ENCODE results near the gene ETV2.
"Not testable (repeated sequence)": the region's sequence is repeated elsewhere in the genome, so short reads cannot be mapped to it uniquely, and the experiment has no call there.

ETV2 gene, protein sequence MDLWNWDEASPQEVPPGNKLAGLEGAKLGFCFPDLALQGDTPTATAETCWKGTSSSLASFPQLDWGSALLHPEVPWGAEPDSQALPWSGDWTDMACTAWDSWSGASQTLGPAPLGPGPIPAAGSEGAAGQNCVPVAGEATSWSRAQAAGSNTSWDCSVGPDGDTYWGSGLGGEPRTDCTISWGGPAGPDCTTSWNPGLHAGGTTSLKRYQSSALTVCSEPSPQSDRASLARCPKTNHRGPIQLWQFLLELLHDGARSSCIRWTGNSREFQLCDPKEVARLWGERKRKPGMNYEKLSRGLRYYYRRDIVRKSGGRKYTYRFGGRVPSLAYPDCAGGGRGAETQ

DNA sequence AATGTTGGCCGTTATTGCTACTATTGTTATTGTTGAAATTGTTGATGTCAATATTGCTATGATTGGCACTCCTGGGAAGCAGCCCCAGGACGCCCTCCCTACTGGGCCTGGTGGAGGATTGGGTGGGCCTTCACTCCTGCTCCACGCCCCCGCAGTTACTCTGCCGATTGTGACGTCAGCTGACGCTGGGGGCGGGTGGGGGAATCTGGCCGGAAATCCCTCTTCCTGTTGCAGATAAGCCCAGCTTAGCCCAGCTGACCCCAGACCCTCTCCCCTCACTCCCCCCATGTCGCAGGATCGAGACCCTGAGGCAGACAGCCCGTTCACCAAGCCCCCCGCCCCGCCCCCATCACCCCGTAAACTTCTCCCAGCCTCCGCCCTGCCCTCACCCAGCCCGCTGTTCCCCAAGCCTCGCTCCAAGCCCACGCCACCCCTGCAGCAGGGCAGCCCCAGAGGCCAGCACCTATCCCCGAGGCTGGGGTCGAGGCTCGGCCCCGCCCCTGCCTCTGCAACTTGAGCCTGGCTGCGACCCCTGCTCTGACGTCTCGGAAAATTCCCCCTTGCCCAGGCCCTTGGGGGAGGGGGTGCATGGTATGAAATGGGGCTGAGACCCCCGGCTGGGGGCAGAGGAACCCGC, at the start of gene ETV2:
Gene ETV2 (plus strand): TSS at position 231 of the 637 bp plus-strand sequence. CDS start 716 bp downstream, outside the sequence.
- peak; percentile 71 for DNase-seq (ENCODE audit: low read depth)

DNA sequence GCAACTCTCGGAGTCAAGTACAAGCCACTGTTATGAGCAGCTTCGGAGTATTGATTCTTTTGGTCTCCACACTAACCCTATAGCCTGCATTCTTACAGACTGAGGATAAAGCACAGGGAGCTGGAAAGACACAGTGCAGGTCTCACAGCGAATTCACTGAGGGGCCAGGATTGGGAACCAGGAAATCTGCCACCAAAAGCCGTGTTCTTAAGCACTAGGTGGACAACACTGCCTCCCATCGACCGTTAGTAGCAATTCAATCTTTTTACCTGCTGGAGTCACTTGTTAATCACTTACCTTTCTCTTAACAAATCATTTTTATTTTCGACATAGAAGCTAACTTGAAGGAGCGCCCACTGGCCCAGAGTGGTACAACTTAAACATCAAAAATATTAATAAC, 49.3 kb upstream of the ETV2 start:
- DNase-seq (ENCODE audit: low read depth): peak; percentile 51

DNA sequence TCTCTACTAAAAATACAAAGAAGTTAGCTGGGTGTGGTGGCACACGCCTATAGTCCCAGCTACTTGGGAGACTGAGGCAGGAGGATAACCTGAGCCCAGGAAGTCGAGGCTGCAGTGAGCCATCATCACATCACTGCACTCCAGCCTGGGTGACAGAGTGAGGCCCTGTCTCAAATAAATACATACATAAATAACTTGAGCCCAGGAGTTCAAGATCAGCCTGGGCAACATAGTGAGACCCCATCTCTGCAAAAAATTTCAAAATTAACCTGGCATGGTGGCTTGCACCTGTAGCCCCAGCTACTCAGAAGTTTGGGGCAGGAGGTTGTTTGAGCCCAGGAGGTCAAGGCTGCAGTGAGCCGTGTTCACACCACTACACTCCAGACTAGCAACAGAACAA, 46.5 kb upstream of the ETV2 start:
- not testable (repeated sequence) for DNase-seq (ENCODE audit: low read depth)

DNA sequence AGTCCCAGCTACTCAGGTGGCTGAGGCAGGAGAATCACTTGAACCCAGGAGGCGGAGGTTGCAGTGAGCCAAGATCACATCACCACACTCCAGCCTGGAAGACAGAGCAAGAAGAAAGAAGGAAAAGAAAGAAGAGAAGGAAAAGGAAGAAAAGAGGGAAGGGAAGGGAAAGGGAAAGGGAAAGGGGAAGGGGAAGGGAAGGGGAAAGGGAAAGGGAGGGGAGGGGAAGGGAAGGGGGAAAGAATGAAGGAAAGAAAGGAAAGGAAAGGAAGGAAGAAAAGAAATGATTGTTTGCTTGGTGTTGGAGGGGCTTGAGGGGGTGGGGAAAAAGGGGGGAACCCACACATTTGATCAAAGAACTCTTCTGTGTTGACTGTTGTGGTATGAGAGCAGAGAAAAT, 45.6 kb upstream of the ETV2 start:
- DNase-seq (ENCODE audit: low read depth): no peak

DNA sequence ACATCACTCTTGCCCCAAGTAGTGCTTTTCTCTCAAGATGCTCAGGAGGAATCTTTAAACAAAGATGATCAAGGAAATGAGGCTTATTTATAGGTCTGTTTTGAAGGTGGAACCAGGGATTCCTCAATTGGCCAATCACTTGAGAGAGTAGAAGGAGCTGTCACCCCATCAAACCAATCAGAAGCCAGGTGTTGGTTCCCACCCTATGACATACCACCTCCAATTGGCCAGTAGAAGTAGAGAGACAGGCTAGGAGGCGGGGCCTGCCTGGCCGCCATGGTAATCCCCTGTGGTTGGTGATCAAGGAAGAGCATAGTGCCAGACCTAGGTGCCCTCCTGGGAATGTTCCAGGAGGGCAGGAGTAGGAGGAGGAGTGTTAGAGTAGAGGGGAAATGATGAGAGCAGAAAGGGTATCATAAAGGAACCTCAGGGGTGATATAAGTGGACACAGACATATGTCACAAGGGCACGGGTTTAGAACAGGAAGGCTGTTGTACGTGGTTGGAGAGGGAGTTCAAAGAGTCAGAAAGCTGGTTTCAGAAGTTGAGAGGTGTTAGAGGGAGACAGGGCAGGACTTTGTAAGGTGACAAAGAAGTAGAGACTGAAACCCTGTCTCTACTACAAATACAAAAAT, 45.1 kb upstream of the ETV2 start:
- peak; percentile 21 for DNase-seq (ENCODE audit: low read depth)

DNA sequence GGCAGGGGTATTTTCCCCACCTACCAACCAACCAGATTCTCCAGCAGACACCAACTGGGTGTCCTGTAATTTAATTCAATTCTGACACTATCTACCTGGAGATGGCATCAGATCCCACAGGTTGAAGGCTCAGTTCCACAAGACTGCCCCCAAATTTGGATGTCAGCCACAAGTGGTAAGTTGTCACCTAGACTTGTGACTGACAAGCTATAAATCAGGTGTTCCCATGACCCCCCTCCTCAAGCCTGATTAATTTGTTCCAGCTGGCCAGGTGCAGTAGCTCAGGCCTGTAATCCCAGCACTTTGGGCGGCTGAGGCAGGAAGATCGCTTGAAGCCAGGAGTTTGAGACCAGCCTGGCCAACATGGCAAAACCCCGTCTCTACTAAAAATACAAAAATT, 39.6 kb upstream of the ETV2 start:
- DNase-seq (ENCODE audit: low read depth): no peak

DNA sequence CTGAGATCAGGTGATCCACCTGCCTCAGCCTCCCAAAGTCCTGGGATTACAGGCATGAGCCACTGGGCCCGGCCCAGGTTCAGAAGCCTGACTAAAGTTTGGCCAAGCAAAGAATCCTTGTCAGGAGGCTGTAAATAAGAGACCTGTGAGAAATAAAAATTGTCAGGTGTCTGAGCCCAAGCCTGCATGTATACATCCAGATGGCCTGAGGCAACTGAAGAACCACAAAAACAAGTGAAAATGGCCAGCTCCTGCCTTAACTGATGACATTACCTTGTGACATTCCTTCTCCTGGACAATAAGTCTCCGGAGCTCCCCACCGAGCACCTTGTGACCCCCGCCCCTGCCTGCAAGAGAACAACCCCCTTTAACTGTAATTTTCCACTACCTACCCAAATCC, 37.1 kb upstream of the ETV2 start:
- not testable (repeated sequence) for DNase-seq (ENCODE audit: low read depth)

DNA sequence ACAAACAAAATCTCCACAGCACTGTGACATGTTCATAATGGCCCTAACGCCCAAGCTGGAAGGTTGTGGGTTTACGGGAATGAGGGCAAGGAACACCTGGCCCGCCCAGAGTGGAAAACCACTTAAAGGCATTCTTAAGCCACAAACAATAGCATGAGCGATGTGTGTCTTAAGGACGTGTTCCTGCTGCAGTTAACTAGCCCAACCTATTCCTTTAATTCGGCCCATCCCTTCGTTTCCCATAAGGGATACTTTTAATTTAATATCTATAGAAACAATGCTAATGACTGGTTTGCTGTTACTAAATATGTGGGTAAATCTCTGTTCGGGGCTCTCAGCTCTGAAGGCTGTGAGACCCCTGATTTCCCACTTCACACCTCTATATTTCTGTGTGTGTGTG, 34.4 kb upstream of the ETV2 start:
- DNase-seq (ENCODE audit: low read depth): not testable (repeated sequence)

DNA sequence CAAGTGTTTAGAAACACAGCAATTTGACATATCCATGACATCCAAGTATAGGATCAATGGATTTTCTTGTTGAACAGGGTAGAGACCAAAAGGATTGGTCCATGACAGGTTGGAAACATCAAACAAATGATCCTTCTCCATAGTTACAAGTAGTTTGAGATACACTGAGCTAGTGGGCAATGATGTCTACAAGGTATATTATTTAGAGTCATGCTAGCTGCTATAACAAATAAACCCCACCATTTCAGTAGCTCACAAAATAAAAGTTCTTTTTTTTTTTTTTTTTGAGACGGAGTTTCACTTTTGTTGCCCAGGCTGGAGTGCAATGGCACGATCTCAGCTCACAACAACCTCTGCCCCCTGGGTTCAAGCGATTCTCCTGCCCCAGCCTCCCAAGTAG, 33.9 kb upstream of the ETV2 start:
- DNase-seq (ENCODE audit: low read depth): no peak

DNA sequence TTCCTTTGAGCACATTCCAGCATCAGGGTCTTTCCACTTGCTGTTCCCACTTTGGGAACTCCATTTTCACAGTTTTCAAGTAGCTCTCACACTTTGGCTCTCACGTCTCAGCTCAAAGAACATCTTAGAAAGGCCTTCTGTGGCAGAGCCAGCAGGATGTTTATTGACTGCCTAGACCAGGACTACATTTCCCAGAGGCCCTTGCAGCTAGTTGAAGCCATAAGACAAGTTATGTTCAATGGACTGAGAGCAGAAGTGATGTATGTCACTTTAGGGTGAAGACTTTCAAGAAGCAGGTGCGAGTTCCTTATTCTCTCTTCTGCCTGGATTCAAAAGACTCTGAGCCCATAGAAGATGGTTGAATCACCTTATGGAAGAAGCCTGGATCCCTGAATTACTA, 33.3 kb upstream of the ETV2 start:
- DNase-seq (ENCODE audit: low read depth): peak; percentile 25

DNA sequence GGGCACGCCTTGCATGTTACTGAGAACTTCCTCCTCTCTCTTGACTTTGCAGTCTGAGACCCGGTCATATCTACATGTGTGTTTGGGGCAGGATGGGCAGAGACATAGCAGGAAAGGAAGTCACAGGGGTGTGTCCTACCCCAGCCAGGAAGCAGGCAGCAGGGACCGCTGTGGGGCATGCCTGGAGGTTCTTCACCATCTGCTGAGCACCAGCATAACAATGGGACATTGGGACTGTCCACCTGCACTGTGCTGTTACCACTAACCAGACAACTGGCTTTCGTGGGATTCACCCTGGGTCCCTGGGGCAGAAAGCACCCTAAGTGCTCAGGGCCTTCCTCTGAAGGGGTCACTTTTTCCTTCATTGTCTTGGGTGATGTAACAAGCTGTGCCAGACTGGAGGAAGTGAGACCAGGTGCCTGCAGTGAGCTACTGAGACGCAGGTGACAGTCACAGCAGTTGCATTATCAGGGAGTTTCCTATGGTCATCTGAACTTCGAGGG, 31.6 kb upstream of the ETV2 start:
- no peak for DNase-seq (ENCODE audit: low read depth)

DNA sequence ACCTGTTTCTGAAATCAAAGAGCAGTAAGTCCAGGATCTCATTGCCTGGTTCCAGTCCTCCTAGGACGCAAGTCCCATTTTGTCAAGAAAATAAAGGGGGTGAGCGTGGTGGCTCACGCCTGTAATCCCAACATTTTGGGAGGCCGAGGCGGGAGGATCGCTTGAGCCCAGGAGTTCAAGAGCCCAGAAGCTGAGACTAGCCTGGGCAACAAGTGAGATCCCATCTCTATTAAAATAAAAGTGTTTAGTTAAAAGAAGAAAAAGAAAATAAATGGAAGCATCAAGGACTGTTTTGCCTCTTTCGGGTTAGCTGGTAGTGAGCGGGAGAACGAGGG, 29.4 kb upstream of the ETV2 start:
- no peak for DNase-seq (ENCODE audit: low read depth)

DNA sequence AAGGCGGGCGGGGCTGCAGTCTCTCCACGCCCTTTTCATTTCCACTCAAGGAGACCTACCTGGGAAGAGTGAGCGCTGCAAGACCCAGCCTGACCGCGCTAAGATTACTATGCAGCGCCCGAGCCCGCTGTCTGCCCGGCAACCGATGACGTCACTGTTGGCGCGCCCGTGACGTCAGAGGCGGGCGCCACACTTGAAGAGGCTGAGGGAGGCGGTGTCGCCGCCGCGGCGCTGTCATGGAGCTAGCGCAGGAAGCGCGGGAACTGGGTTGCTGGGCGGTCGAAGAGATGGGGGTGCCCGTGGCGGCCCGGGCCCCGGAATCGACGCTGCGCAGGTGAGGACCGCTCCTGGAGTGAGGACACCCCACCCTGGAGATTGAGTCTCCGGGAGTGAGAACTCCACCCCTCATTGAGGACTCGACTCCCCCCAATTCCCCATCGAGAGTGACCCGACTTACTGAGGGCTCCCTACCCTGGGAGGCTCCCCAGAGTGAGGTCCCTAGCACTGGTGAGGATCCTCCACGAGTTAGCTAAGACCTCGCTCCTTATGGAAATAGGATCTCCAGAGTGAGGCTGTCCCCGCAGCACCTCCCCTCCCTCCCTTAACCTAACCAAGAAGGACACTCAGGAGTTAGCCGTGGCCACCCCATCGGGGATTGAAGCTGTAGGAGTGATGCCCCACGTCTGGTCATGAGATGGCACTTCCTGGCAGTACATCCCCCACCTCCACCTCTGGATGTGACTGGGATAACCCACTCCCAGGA, 28.8 kb upstream of the ETV2 start, which contains the start of gene HAUS5:
Gene HAUS5 (plus strand): TSS at position 177 of the 763 bp plus-strand sequence. CDS start 60 bp downstream, at position 237.
- DNase-seq (ENCODE audit: low read depth): peak; percentile 87

DNA sequence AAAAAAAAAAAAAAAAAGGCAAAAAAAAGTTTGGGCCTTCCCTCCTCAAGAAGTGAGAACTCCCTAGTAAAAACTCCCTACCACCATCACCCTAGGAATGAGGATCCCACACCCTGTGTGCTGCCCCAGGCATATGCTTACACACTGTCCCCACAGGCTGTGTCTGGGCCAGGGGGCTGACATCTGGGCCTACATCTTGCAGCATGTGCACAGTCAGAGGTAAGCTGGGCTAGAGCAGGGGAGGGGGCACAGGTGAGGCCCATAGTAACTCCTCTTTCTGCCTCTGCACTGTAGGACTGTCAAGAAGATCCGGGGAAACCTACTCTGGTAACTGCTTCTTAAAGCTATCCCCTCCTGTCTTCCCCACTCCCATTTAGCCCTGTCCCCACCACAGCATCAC, 28.0 kb upstream of the ETV2 start:
- DNase-seq (ENCODE audit: low read depth): no peak

DNA sequence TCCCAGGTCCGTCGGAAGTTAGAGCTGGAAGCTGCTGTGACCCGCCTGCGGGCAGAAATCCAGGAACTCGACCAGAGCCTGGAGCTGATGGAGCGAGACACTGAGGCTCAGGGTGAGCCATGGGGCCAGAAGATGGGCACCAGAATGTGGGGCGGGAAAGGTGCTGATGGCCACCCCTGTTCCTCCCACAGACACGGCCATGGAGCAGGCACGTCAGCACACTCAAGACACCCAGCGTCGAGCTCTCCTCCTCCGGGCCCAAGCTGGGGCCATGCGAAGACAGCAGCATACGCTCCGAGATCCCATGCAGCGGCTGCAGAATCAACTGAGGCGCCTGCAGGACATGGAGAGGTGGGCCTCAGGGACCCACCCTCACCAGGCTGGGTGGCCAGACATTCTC, 26.5 kb upstream of the ETV2 start:
- no peak for DNase-seq (ENCODE audit: low read depth)

DNA sequence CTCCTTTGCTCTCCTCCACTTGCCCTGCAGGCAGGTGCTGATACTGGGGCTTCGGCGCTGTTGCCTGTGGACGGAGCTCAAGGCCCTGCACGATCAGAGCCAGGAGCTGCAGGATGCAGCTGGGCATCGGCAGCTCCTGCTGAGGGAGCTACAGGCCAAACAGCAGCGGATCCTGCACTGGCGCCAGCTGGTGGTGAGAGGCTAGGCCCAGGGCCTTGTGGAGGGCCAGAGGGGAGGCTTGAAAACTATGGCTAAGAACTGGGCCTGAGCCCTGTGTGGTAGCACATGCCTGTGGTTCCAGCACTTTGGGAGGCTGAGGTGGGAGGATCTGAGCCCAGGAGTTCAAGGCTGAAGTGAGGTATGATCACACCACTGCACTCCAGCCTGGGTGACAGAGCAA, 22.7 kb upstream of the ETV2 start:
- no peak for DNase-seq (ENCODE audit: low read depth)

DNA sequence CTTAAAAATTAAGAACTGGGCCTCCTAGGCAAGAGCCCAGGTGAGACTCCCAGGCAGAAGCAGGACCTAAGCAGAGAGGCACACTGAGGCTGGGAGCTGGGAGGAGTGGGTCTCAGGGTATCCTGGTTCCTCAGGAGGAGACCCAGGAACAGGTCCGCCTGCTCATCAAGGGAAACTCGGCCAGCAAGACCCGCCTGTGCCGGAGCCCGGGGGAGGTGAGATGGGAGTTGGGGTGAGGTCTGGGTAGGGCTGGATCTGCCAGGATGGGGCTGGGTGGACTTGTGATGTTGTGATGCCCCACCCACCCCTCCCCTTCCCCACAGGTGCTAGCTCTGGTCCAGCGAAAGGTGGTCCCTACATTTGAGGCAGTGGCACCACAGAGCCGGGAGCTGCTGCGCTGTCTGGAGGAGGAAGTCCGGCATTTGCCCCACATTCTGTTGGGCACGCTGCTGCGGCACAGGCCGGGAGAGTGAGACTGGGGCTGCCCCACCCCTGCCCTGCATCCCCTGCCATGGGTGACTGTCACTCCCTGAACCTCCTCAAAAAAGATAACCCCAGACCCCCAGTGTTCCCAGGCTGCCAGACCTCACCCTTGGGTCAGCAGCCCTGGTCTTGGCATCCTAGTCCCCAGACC, 22.1 kb upstream of the ETV2 start:
- no peak for DNase-seq (ENCODE audit: low read depth)

DNA sequence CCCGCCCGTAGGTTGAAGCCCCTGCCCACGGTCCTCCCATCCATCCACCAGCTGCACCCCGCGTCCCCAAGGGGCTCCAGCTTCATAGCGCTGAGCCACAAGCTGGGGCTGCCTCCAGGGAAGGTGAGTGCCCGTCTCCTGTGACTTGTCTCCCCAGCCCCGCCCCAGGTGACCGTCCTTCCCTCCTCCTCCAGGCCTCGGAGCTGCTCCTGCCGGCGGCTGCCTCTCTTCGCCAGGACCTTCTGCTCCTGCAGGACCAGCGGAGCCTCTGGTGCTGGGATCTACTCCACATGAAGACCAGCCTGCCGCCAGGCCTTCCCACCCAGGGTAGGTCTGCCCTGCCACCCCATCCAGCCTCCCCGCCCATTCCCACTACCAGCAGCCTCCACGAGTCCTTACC, 21.5 kb upstream of the ETV2 start:
- DNase-seq (ENCODE audit: low read depth): no peak

DNA sequence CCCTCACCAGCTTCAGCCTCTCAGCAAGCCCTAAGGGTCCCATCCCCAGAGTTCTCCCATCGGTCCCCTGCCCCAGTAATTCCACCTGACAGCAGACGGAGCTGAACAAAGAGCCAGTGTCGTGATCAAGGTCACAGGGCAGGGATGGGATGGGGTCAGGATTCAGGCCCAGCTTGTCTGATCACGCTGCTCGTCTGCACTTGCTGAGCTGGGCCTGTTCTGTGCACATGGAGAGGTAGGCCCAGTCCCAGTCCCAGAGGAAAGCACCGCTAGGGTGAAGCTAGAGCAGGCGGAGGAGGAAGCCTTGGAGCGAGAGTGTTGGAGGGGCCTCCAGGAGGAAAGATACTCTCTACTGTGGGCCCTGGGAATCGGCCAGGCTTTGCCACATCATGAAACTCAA, 19.8 kb upstream of the ETV2 start:
- no peak for DNase-seq (ENCODE audit: low read depth)

DNA sequence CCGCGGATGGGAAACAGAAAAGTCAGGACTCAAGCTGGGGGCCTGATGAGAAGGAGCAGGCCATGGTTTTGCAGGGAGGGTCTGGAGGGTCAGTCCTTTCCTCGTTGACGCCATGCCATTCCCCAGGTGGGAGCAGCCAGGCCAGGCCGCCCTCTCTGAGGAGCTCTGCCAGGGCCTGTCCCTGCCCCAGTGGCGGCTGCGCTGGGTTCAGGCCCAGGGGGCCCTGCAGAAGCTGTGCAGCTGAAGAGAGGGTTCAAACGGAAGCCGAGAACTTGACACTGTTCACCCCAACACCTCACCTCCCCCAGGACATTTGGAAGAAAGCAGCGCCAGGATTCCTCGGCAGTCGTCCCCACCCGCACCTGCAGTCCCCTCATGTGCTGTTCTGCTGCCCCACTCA, 18.8 kb upstream of the ETV2 start:
- no peak for DNase-seq (ENCODE audit: low read depth)

DNA sequence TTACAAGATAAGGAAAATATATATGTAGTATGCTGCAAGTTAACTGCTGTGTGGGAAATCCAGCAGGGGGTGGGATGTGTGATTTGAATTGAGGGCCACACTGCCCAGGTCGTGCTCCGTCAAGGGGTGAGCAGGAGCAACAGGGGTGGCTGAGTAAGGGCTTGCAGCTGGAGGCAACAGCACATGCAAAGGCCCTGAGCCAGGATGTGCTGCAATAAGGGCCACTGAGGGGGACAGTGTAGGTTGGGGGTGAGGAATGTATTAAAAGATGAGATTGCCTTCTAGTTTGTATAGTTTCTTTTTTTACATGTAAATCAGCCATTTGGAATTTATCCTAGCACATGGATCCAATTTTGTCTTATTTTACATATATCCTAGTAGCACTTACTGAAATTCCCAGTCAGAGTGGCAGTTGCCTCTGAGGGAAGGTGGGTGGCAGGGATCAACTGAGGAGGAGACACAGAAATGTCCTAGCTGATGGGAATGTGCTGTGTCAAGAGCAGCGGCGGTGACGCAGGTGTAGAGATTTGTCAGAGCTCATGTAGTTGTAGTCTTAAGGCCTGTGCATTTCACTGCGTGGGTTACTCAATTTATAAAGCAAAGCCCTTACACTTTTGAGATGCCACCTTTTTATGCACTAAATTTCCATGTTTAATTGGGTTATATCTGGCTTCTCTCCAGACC, 18.1 kb upstream of the ETV2 start:
- DNase-seq (ENCODE audit: low read depth): no peak

DNA sequence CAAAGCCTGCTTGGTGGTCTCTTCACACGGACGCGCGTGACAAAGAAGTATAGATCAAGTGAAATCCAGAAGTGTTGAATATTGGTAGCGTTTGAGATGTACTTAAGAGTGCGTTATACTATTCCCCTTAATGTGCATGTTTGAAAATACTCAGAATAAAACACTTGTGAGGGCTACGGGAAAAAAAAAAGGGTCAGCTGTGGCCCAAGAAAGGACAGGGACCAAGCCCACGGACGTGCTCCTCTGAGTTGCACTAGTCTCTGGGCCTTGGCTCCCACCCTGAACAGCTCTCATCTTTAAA, 13.3 kb upstream of the ETV2 start:
- no peak for DNase-seq (ENCODE audit: low read depth)
